Loucy (cell line): ENCODE data around the gene CCNF.
A peak's percentile ranks its signal among the peaks of the same experiment; 100 is the strongest.

Experiments
- CTCF ChIP-seq: fragments of 200-600 bp; sonication (generic); conservative IDR thresholded peaks from 2 replicates; pipeline ENCODE4 v1.5.1; 2014; ENCODE audit warnings: mild to moderate bottlenecking, antibody characterized with exemption, low read length
- EZH2phosphoT487 ChIP-seq: fragments of 200-600 bp; IDR thresholded peaks from 2 replicates; pipeline ENCODE4 v1.6.1; 2018; ENCODE audit warnings: antibody characterized with exemption, mild to moderate bottlenecking, moderate library complexity, borderline replicate concordance

GRCh38 chr16:2500918-2501750 lies 71.9 kb downstream of the CCNF start:
- TF ChIP-seq CTCF (peak; percentile 70), EZH2phosphoT487 (no peak)
